GM12891 (cell line): ENCODE results near the gene RAB6B.

Experiments used
- PAX5 ChIP-seq: IDR thresholded peaks from 2 replicates; pipeline ENCODE4 v1.6.1; 2011; ENCODE audit warnings: low read length, moderate library complexity, mild to moderate bottlenecking; ENCODE audit not compliant: insufficient read depth, severe bottlenecking
- POLR2A ChIP-seq: IDR thresholded peaks from 2 replicates; pipeline ENCODE4 v1.6.1; 2011; ENCODE audit warnings: low read depth, low read length, control low read depth
- POLR2AphosphoS5 ChIP-seq: IDR thresholded peaks from 2 replicates; pipeline ENCODE4 v1.6.1; 2011; ENCODE audit warnings: low read depth, low read length, control low read depth
- SPI1 ChIP-seq: IDR thresholded peaks from 2 replicates; pipeline ENCODE4 v1.6.1; 2011; ENCODE audit warnings: low read depth, low read length, control low read depth

- TF ChIP-seq POLR2A: no peak
- TF ChIP-seq POLR2AphosphoS5: no peak
- no peak for TF ChIP-seq PAX5
- no peak for TF ChIP-seq SPI1
Observed at GRCh38 chr3:133825969-133826727, 69.5 kb downstream of the RAB6B start.
